Gastroesophageal sphincter (tissue), 4 donors: ENCODE data around the gene CYTH3. TPM values are rescaled to one million over a fixed set of nuclear protein-coding genes. Genes with fewer than 3 reads are reported as not detected.
"Not testable (repeated sequence)": the region's sequence is repeated elsewhere in the genome, so short reads cannot be mapped to it uniquely, and the experiment has no call there.

Experiments
- ATAC-seq: fragments of 150-250 bp; one replicate; pipeline ENCODE4 v1.9.1; 2016; ENCODE audit warnings: mild to moderate bottlenecking, moderate library complexity
- H3K27ac ChIP-seq, 4 donors: fragments of 200-600 bp; sonication (generic) in 3 of 4; 1 replicate in 3 of 4; 2 replicates in 1 of 4; pipeline ENCODE4 v1.5.1; 2016 to 2019
- H3K27me3 ChIP-seq: fragments of 200-600 bp; sonication (generic); one replicate; pipeline ENCODE4 v1.5.1; 2019
- H3K36me3 ChIP-seq, 2 donors: fragments of 200-600 bp; sonication (generic); one replicate each; pipeline ENCODE4 v1.5.1; 2019; ENCODE audit warnings: control low read depth in 1 of 2
- H3K4me1 ChIP-seq, 3 donors: fragments of 200-600 bp; sonication (generic); 1 replicate in 2 of 3; 2 replicates in 1 of 3; pipeline ENCODE4 v1.5.1; 2016 to 2019; ENCODE audit warnings: control low read depth in 2 of 3
- H3K4me3 ChIP-seq, 2 donors: fragments of 200-600 bp; sonication (generic); one replicate each; pipeline ENCODE4 v1.5.1; 2019; ENCODE audit warnings: mild to moderate bottlenecking in 1 of 2, moderate library complexity in 1 of 2
- H3K9me3 ChIP-seq, 3 donors: fragments of 200-600 bp; sonication (generic); one replicate each; pipeline ENCODE4 v1.5.1; 2017 to 2019; ENCODE audit warnings: control low read depth in 2 of 3
- EP300 ChIP-seq: sonication (generic); formaldehyde crosslinking; IDR thresholded peaks from one replicate; pipeline ENCODE4 v1.6.1; 2017; ENCODE audit warnings: antibody characterized with exemption, mild to moderate bottlenecking
- POLR2A ChIP-seq, 2 donors: fragments of 450-650 bp; IDR thresholded peaks; one replicate each; pipeline ENCODE4 v1.6.1; 2017; ENCODE audit warnings: antibody characterized with exemption in 2 of 2, mild to moderate bottlenecking in 2 of 2, moderate library complexity in 1 of 2
- POLR2AphosphoS5 ChIP-seq: sonication (generic); formaldehyde crosslinking; IDR thresholded peaks from one replicate; pipeline ENCODE4 v1.6.1; 2017; ENCODE audit warnings: antibody characterized with exemption
- WGBS, 2 donors: methylation state at CpG; one replicate each; pipeline ENCODE4 v1.1.5; 2018; ENCODE audit warnings: low coverage in 1 of 2; 5-methylcytosine and 5-hydroxymethylcytosine counted together
- total RNA-seq, 4 donors: library from RNA; depleted of rRNA; stranded (reverse); fragments of >200 nt; gene quantifications; one replicate each; pipeline ENCODE4 v1.1.0, GENCODE V29; 2016
- TF ChIP-seq, protein P1 (sequence below), 4 experiments: fragments of 200-600 bp in 2 of 4; fragments of 450-650 bp in 2 of 4; sonication (generic) in 1 of 4; IDR thresholded peaks; one replicate each; pipeline ENCODE4 v1.5.1; 2017 to 2019; ENCODE audit warnings: antibody characterized with exemption in 4 of 4, mild to moderate bottlenecking in 2 of 4, moderate library complexity in 2 of 4

Gene CYTH3
- total RNA-seq, 4 donors from 2014 or later = 25.8 to 61.9 (median 39.4) TPM

DNA sequence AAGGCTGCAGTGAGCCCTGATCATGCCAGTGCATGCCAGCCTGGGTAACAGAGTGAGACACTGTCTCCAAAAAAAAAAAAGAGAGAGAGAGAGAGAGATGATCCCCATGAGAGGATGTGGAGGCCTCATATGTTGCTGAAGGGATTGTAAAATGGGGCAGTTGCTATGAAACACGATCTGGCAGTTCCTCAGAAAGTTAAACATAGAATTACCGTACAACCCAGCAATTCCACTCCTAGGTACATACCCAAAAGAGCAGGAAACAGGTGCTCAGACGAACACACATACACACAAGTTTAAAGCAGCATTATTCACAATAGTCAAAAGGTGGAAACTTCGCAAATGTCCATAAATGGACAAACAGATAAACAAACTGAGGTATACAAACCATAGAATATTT, 27.4 kb upstream of the CYTH3 start:
- H3K27me3 ChIP-seq = peaks cover 3% of the 10 kb centered on the region
- no peak overlapping the region for H3K27ac ChIP-seq
- ATAC-seq = no peak
- no peaks in the 10 kb centered on the region for H3K4me1 ChIP-seq
- whole genome bisulfite sequencing, 2 donors = 74 to 76% methylated on average over 4 of the region's 4 CpGs
- no peak overlapping the region for H3K4me3 ChIP-seq
- H3K36me3 ChIP-seq = no peaks in the 10 kb centered on the region
- TF ChIP-seq POLR2AphosphoS5 = no peak
- no peak for TF ChIP-seq POLR2A (IDR thresholded peaks at IDR 0.05)
- TF ChIP-seq, protein P1, sequence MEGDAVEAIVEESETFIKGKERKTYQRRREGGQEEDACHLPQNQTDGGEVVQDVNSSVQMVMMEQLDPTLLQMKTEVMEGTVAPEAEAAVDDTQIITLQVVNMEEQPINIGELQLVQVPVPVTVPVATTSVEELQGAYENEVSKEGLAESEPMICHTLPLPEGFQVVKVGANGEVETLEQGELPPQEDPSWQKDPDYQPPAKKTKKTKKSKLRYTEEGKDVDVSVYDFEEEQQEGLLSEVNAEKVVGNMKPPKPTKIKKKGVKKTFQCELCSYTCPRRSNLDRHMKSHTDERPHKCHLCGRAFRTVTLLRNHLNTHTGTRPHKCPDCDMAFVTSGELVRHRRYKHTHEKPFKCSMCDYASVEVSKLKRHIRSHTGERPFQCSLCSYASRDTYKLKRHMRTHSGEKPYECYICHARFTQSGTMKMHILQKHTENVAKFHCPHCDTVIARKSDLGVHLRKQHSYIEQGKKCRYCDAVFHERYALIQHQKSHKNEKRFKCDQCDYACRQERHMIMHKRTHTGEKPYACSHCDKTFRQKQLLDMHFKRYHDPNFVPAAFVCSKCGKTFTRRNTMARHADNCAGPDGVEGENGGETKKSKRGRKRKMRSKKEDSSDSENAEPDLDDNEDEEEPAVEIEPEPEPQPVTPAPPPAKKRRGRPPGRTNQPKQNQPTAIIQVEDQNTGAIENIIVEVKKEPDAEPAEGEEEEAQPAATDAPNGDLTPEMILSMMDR (IDR thresholded peaks at IDR 0.05) = no peak
- TF ChIP-seq EP300 = no peak
- no peaks in the 10 kb centered on the region for H3K9me3 ChIP-seq

DNA sequence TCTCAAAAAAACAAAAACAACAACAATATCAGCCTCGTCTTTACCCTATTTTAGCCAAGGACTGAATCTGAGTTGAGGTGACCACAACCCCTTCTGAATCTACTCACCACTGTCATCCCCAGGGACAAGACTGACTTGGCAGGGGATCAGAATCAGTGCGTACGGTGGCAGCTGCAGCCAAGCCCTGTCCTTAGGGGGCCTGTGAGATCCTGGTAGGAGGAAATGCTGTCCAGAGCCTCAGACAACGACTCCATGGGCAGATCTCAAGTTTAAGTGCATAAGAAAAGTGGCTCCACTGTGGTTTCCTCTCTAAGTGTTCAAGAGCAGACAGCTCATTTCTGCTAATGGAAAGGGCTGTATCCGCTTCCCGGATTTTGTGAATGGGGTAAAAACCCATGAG, 22.4 kb upstream of the CYTH3 start:
- Histone ChIP-seq H3K27ac (no peak overlapping the region), H3K36me3 (no peaks in the 10 kb centered on the region), H3K9me3 (no peaks in the 10 kb centered on the region), H3K27me3 (peaks cover 3% of the 10 kb centered on the region), H3K4me1 (no peaks in the 10 kb centered on the region), H3K4me3 (no peak overlapping the region)
- 0 to 72% methylated on average over 1 to 3 of the region's 6 CpGs for WGBS, 2 donors
- ATAC-seq = no peak
- TF ChIP-seq POLR2A (IDR thresholded peaks at IDR 0.05) = no peak
- TF ChIP-seq POLR2AphosphoS5 = no peak
- no peak for TF ChIP-seq EP300
- TF ChIP-seq, protein P1 (IDR thresholded peaks at IDR 0.05) = no peak

DNA sequence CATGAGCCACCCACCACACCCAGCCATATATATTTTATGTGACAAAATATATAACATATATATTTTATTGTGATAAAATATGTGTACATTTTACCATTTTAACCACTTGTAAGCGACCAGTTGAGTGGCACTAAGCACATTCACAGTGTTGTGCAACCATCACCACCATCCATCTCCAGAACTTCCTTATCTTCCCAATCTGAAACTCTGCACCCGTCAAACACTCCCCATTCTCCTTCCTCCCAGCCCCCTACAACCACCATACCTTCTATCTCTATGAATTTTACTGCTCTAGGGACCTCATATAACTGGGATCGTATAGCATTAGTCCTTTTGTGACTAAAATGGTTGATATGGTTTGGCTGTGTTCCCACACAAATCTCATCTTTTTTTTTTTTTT, 20.8 kb upstream of the CYTH3 start:
- Histone ChIP-seq H3K36me3 (no peaks in the 10 kb centered on the region), H3K4me3 (no peak overlapping the region), H3K27me3 (no peaks in the 10 kb centered on the region), H3K4me1 (no peaks in the 10 kb centered on the region), H3K9me3 (no peaks in the 10 kb centered on the region), H3K27ac (no peak overlapping the region)
- 72 to 77% methylated on average over 3 of the region's 3 CpGs for WGBS, 2 donors
- ATAC-seq = no peak
- no peak for TF ChIP-seq POLR2AphosphoS5
- no peak for TF ChIP-seq POLR2A (IDR thresholded peaks at IDR 0.05)
- TF ChIP-seq, protein P1 (IDR thresholded peaks at IDR 0.05) = no peak
- TF ChIP-seq EP300 = no peak

DNA sequence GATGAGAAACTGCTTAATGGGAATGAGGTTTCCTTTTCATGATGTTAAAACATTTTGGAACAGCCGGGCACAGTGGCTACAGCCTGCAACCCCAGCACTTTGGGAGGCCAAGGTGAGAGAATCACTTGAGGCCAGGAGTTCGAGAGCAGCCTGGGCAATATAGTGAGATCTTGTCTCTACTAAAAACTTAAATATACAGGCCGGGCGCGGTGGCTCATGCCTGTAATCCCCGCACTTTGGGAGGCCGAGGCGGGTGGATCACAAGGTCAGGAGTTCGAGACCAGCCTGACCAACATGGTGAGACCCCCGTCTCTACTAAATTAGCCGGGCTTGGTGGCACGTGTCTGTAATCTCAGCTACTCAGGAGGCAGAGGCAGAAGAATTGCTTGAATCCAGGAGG, 19.5 kb upstream of the CYTH3 start:
- ATAC-seq, H3K4me3 ChIP-seq, H3K4me1 ChIP-seq, H3K27me3 ChIP-seq, H3K9me3 ChIP-seq, H3K27ac ChIP-seq, H3K36me3 ChIP-seq: not testable (repeated sequence)
- 88% methylated on average over 3 to 10 of the region's 12 CpGs for WGBS, 2 donors

DNA sequence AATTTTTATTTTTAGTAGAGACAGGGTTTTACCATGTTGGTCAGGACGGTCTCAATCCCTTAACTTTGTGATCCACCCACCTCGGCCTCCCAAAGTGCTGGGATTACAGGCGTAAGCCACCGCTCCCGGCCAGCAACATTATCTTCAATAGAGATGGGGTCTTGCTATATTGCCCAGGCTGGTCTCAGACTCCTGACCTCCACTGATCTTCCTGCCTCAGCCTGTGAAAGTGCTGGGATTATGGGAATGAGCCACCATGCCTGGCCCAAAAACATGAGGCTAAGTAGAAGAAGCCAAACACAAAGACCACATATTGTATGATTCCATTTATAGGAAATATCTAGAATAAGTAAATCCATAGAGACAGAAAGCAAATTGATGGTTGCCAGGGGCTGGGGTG, 19.1 kb upstream of the CYTH3 start:
- Histone ChIP-seq H3K27ac (no peak overlapping the region), H3K36me3 (no peaks in the 10 kb centered on the region), H3K4me1 (no peaks in the 10 kb centered on the region), H3K27me3 (no peaks in the 10 kb centered on the region), H3K9me3 (no peaks in the 10 kb centered on the region), H3K4me3 (no peak overlapping the region)
- ATAC-seq = no peak
- no peak for TF ChIP-seq POLR2AphosphoS5
- no peak for TF ChIP-seq POLR2A (IDR thresholded peaks at IDR 0.05)
- TF ChIP-seq, protein P1 (IDR thresholded peaks at IDR 0.05) = no peak
- TF ChIP-seq EP300 = no peak
- WGBS, 2 donors = 100% methylated on average over 2 of the region's 5 CpGs; no CpG with 5 or more reads in 1 of the 2 donors

DNA sequence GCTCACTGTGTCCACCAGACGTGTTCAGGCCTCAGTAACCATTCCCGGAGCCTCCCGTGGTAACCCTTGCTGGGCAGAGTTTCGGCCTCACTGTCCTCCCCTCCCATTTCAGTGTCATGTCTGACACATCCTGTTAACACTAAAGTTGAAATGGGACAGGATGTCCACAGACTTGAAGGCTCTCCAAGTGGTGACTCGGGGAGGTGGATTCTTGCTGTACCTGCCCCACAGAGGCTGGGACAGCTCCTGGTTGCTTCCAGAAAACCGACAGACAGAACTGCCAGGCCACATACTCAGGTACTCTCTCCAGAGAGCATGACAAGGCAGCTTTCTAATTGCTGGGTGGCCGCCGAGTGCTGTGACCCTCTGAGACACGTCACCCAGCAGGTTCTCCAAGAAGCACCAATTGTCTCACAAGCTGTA, 17.9 kb upstream of the CYTH3 start:
- 75 to 82% methylated on average over 2 of the region's 9 CpGs for WGBS, 2 donors
- no peak for ATAC-seq
- H3K36me3 ChIP-seq = no peaks in the 10 kb centered on the region
- H3K4me3 ChIP-seq = no peak overlapping the region
- TF ChIP-seq POLR2A (IDR thresholded peaks at IDR 0.05) (no peak), POLR2AphosphoS5 (no peak), EP300 (no peak)
- TF ChIP-seq, protein P1 (IDR thresholded peaks at IDR 0.05) = no peak
- H3K27ac ChIP-seq = no peak overlapping the region
- no peaks in the 10 kb centered on the region for H3K9me3 ChIP-seq
- H3K27me3 ChIP-seq = no peaks in the 10 kb centered on the region
- H3K4me1 ChIP-seq = no peaks in the 10 kb centered on the region
